Stimulated activated naive CD4-positive, alpha-beta T cell treated with Interleukin-2 at 50 U/mL for 16 hours (primary cell): ENCODE data around the gene MOCS3.
A peak's percentile ranks its signal among the peaks of the same experiment; 100 is the strongest.
"Not testable (repeated sequence)": the region's sequence is repeated elsewhere in the genome, so short reads cannot be mapped to it uniquely, and the experiment has no call there.

Experiments used
- DNase-seq: peaks from one replicate; lab custom pipeline; 2025; lab: John Stamatoyannopoulos, UW

MOCS3 gene

GRCh38 chr20:50932016-50932485, 26.6 kb upstream of the MOCS3 start:
- DNase-seq = no peak

GRCh38 chr20:50932691-50933280, 25.8 kb upstream of the MOCS3 start:
- no peak for DNase-seq

GRCh38 chr20:50933589-50933988, 25.0 kb upstream of the MOCS3 start:
- no peak for DNase-seq

GRCh38 chr20:50943069-50943468, 15.5 kb upstream of the MOCS3 start:
- DNase-seq = no peak

GRCh38 chr20:50948132-50948785, 10.4 kb upstream of the MOCS3 start:
- DNase-seq = no peak

- DNase-seq = no peak
Measured at GRCh38 chr20:50953196-50953595, 5.4 kb upstream of the MOCS3 start.

GRCh38 chr20:50953821-50954220, 4.8 kb upstream of the MOCS3 start:
- DNase-seq = no peak

- no peak for DNase-seq
Measured at GRCh38 chr20:50957276-50957675, 1.3 kb upstream of the MOCS3 start.

- peak; percentile 84 for DNase-seq
Measured at GRCh38 chr20:50957798-50958614, 612 bp upstream of the MOCS3 start, which contains the start of gene DPM1. DPM1 (minus strand) TSS chr20:50958532; CDS start chr20:50958523, 9 bp downstream.

GRCh38 chr20:50959543-50960126, 1.0 kb downstream of the MOCS3 start:
- DNase-seq = no peak

GRCh38 chr20:50967586-50967985, 9.0 kb downstream of the MOCS3 start:
- DNase-seq = no peak

- DNase-seq = no peak
Measured at GRCh38 chr20:50968289-50968688, 9.7 kb downstream of the MOCS3 start.

- no peak for DNase-seq
Measured at GRCh38 chr20:50969435-50969834, 10.8 kb downstream of the MOCS3 start.

GRCh38 chr20:50969912-50970311, 11.3 kb downstream of the MOCS3 start:
- DNase-seq = no peak

GRCh38 chr20:50975701-50976330, 17.2 kb downstream of the MOCS3 start:
- no peak for DNase-seq

GRCh38 chr20:50977066-50978021, 18.7 kb downstream of the MOCS3 start:
- DNase-seq = no peak

- not testable (repeated sequence) for DNase-seq
Measured at GRCh38 chr20:50978533-50978932, 19.9 kb downstream of the MOCS3 start.

- peak; percentile 6 for DNase-seq
Measured at GRCh38 chr20:50980071-50980681, 21.6 kb downstream of the MOCS3 start.

- peak; percentile 56 for DNase-seq
Measured at GRCh38 chr20:50980851-50981713, 22.5 kb downstream of the MOCS3 start.

- no peak for DNase-seq
Measured at GRCh38 chr20:50981714-50982048, 23.1 kb downstream of the MOCS3 start.
